ENCODE data around the gene CAMTA1.

CAMTA1 gene

GRCh38 chr1:7196036-7196911, 411.0 kb downstream of the CAMTA1 start:
- no peak for DNase-seq (ENCODE audit: low read depth)

GRCh38 chr1:7198664-7199063, 413.4 kb downstream of the CAMTA1 start:
- DNase-seq (ENCODE audit: low read depth): no peak

GRCh38 chr1:7199077-7199779, 414.0 kb downstream of the CAMTA1 start:
- no peak for DNase-seq (ENCODE audit: low read depth)

GRCh38 chr1:7207875-7208646, 422.8 kb downstream of the CAMTA1 start:
- DNase-seq (ENCODE audit: low read depth): no peak

- DNase-seq (ENCODE audit: low read depth): no peak
Observed at GRCh38 chr1:7208647-7209180, 423.5 kb downstream of the CAMTA1 start.

- DNase-seq (ENCODE audit: low read depth): no peak
Observed at GRCh38 chr1:7209336-7209735, 424.1 kb downstream of the CAMTA1 start.

GRCh38 chr1:7218210-7218832, 433.1 kb downstream of the CAMTA1 start:
- DNase-seq (ENCODE audit: low read depth): no peak

GRCh38 chr1:7219031-7219430, 433.8 kb downstream of the CAMTA1 start:
- DNase-seq (ENCODE audit: low read depth): no peak

GRCh38 chr1:7220007-7220406, 434.8 kb downstream of the CAMTA1 start:
- no peak for DNase-seq (ENCODE audit: low read depth)

- DNase-seq (ENCODE audit: low read depth): no peak
Observed at GRCh38 chr1:7220712-7221252, 435.5 kb downstream of the CAMTA1 start.

- DNase-seq (ENCODE audit: low read depth): no peak
Observed at GRCh38 chr1:7221826-7222694, 436.8 kb downstream of the CAMTA1 start.

- DNase-seq (ENCODE audit: low read depth): no peak
Observed at GRCh38 chr1:7222695-7223015, 437.4 kb downstream of the CAMTA1 start.

- no peak for DNase-seq (ENCODE audit: low read depth)
Observed at GRCh38 chr1:7223334-7224080, 438.3 kb downstream of the CAMTA1 start.

GRCh38 chr1:7224081-7224534, 438.9 kb downstream of the CAMTA1 start:
- no peak for DNase-seq (ENCODE audit: low read depth)

- no peak for DNase-seq (ENCODE audit: low read depth)
Observed at GRCh38 chr1:7224644-7225043, 439.4 kb downstream of the CAMTA1 start.

GRCh38 chr1:7225711-7226505, 440.7 kb downstream of the CAMTA1 start:
- no peak for DNase-seq (ENCODE audit: low read depth)

- DNase-seq (ENCODE audit: low read depth): no peak
Observed at GRCh38 chr1:7227654-7228053, 442.4 kb downstream of the CAMTA1 start.

GRCh38 chr1:7228252-7228961, 443.2 kb downstream of the CAMTA1 start:
- DNase-seq (ENCODE audit: low read depth): no peak
